ENCODE results near the gene MCF2L.

MCF2L gene

DNA sequence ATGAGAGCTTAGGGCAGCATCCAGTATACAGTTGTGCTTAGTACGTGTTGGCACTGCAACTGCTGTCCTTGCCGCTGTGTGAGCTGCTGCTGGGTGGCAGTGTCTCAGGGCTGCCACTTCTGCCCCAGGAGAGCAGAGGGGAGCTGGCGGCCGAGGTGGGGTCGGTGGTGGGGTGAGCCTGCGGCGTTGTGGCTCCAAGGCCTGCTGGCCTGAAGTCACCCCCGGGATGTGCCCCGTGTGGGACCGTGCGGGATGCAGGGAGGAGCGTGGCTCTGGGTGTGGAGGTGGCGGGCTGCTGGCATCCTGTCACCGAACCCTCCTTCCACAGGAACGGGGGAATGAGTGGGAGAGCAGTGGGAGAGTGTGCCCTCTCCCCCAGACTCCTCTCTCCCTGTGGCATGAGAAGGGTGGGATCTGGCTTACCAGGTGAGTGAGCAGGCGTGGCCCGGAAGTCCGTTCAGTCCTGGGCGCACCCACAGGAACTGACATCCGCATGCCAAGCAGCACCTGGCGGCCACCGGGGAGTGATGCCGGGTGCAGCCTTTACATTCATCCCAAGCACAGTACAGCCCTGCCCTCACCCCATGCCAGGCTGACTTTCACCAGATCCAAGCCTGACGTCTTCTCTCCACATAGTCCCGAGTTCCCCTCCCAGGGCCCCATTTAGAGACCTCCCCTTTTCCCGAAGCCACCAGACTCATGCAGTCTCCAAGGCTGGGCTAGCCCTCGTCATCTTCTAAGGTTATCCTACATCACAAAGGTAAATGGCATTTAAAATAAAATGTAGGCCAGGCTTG, 26.6 kb downstream of the MCF2L start:
- no peak for DNase-seq

DNA sequence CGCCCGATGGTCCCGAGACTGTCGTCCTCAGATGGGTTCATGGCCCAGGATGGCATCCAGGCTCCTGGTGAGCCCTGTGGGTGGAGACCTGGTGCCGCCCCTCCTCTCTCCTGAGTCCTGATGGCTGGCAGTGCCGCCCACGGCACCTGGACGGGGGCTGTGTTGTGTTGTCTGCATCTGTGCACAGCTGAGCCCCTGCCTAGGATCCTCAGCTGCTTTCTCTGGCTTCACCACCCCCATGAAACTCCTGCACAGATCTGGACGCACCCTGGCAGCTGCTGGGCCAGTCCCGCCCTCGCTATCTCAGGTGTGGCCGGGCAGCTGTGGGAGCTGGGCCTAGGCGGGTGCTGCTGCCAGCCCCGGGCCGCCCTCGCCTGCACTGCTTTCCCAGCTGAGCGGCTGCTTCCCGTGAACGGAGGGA, 27.7 kb downstream of the MCF2L start:
- no peak for DNase-seq

DNA sequence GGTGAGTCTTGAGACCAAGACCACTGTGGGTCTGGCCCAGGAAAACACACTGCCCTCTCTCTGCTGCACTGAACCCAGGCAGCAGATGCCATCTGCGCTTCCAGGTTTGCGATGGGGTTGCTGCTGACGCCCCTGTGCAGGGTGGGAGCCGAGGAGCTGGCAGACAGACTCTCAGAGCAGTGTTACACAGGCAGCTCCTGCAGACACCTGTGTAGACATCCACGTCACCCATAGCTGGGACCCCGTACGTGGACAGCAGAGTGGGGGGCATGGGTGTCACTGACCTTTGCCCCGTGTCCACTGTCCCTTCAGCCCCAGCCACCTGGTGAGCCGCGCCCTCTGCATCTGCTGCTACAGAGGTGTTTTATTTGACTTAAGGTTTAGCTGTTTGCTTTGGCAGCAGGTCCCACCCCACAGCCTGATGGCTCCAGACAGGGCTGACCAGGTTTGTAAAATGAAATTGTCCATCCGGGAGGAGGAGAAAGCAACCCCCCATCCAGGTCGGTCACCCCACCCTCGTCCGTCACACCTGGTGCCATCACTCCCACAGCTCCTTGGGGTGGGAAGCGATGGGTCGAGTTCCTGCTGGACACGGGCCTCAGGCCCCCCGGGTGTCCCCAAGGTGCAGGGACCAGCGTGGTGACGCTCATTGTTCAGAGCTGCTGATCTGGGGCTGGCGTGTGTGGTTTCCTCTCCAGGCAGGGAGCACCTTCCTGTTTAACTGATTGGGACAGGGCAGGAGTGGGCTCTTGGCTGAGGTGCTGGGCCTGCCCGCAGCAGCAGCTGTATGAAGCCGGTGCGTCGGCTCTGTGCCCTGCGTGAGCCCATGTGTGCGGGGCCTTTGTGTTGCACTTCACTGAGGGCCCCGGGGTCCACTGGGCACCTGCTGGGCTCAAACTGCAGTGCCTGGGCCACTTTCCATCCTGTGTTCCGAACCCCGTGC, 28.4 kb downstream of the MCF2L start:
- no peak for DNase-seq

DNA sequence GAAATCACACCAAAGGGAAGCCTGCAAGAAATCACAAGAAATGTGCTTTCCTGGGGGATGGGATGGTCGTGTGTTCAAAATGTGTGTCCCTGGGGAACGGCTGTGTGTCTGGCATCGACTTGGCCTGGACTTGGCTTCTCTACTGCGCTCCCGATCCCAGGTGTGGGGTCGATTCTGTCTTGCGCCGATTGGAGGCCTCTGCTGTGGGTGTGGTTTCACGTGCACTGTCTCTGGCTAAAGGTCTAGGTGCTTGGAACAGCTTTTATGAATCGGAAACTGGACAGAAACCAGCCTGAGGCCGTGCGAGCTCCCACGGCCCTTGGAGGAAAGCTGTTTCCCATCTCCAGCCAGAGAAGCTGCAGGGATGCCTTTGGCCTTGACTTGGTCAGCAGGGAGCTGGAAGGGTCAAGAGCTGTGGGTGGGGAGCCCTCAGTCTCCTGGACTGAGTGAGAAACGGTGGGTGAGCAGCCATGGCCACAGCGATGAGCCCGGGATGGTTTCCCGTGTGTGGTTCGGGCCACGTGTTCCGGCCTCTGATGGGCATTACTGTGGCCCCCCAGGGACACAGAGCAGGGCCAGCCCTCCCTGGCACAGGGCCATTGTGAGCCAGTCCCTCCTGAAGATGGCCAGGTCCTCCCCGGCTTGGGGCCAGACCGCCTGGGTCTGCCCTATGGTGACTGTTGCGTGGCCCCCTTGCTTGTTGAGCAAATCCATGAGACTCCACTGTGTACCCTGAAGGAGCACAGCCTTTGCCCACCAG, 29.7 kb downstream of the MCF2L start:
- DNase-seq: no peak

DNA sequence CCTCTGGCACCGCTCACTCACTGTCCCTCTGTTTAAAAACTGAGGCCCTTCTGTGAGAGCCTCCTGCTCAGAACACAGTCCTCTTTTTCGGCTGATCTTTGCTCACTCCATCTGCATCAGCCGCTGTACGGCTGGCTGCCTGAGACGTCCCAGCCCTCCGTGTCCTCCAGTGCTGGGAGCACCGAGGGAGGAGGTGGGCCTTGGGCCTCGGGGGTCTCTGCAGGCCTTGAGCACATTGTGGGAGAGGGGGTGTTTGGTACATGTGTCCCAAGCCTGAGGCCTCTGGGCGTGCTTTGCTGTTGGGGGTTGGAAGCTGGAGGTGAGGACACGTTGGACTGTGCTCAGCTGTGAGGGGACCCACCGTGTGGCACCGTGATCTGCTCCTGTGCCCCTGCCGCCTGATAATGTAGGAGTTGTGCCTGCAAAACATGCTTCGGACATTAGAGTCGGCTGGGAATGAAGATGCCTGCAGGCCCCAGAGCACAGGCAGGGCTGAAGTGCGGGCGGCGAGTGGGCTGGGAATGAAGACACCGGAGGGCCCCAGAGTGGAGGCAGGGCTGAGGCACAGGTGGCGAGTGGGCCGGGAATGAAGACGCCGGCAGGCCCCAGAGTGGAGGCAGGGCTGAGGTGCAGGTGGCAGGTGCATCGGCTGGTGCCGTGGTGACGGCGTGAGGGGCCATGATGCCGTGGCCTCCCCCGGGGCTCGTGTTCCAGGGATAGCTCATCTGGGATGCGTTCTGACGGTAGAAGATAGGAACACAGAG, 30.6 kb downstream of the MCF2L start:
- DNase-seq: peak in 2 of 58 donors; percentile 28 to 40

DNA sequence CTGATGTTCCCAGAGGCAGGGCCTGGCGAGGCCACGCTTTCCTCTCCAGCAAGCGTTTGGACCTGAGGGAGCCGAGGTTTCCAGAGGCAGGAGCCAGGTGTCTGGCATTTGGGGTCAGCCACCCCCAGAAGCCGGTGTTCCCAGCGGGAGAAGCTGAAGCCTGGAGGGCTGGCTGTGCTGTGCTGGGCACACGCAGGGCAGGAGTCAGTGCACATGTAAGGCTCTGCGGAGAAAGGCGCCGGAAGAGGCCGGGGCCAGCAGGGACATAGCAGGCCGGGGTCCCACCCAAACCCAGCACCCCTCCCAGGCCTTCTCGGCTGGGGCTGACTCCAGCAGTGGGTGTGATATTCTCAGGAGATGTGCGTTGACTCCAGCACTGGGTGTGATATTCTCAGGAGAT, 31.6 kb downstream of the MCF2L start:
- no peak for DNase-seq

DNA sequence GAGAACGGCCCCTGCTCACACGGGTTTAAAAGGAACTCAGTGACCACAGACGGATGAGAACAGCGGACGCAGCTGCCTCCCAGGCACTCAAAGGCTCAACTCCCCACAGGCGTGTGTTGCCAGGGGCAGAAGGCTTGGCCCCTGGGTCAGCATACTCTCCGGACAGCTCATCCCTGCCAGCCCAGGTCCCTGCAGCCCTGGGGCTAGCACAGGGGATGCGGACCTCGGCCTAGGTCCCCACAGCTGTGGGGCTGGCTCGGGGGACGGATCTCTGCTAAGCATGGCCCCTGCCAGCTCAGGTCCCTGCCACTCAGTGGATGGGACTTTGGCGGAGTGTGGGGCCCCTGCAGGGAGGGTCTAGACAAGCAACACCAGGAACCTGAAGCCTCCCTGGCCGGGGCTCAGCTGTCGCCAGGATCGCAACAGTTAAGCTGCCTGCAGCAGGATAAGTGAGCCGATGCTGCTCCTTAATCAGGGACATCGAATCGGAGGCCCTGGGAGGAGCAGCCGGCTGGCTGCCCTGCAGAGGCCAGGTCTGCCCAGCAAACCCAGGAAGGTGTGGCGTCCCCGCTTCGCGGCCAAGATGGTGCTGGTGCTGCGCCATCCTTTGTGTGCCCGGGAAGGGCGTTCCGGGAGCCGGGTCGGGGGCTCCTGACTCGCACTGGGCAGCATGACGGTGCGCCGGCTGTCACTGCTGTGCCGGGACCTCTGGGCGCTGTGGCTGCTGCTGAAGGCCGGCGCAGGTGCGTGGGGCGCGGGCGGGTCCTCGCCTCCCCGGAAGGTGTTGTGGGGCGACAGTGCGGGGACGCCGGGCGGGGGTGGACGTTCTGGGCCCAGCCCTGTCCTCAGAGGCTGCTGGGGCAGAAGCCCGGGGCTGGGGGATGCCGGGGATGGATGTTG, 32.5 kb downstream of the MCF2L start:
- peak in 55 of 58 donors; percentile 32 to 86 (median 61) for DNase-seq

DNA sequence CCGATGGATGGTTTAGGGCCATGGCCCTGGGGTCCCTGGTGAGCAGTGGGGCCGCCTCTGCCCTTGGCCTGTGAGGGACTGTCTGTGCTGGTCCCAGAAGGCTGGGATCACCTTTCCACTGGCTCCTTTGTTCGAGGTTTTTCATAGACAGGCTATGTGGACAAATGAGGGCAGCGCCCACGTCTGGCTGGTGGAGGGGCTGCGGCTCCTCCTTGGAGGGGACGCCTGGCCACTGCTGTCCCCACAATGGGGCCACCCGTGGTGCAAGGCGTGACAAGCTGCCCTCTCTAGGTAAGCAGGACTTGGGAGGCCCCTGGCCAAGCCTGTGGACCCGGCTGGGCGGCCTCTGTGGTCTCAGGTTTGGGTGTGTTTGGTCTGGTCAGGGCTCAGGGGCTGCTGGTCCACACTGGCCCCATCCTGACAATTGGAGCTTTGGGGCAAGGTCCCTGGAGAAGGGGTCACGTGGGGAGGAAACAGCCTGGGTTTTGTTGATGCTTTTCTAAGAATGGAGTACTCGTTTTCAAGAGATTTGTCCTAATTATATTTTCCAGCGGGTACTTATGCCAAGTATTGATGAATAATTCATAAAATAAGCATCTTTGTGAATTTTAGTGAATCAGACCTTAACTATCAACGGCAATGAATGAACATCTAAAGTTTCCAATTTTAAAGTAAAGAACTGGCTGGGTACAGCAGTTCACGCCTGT, 33.3 kb downstream of the MCF2L start:
- DNase-seq: peak in 1 of 58 donors; percentile 37

DNA sequence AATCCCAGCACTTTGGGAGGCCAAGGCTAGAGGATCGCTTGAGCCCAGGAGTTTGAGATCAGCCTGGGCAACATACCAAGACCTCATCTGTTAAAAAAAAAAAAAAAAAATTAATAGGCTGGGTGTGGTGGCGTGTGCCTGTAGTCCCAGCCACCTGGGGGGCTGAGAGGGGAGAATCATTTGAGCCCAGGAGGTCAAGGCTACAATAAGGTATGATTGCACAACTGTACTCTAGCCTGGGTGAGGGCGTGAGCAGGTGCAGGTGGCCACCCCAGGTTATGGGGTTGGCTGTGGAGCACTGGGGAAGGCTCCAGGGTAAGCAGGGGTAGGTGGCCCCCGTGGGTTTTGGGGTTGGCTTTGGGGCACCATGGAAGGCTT, 33.9 kb downstream of the MCF2L start:
- no peak for DNase-seq

DNA sequence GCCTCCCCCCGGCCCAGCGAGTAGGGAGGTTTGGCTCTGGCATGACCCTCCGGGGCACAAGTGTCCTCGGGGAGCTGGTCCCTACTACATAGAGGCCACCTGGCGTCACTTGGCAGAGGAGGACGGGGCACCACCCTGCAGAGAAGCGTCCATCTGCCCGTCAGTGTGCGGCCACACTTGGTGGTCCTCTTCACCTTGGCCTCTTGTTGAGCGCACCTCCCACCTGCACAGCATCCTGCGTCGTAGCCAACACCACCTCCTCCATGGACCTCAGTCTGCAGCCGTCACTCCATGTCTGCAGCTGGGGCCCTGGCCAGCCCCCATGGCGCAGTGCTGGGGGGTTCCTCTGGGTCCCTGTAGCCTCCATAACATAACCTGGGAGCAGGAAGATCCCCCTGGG, 35.1 kb downstream of the MCF2L start:
- no peak for DNase-seq

DNA sequence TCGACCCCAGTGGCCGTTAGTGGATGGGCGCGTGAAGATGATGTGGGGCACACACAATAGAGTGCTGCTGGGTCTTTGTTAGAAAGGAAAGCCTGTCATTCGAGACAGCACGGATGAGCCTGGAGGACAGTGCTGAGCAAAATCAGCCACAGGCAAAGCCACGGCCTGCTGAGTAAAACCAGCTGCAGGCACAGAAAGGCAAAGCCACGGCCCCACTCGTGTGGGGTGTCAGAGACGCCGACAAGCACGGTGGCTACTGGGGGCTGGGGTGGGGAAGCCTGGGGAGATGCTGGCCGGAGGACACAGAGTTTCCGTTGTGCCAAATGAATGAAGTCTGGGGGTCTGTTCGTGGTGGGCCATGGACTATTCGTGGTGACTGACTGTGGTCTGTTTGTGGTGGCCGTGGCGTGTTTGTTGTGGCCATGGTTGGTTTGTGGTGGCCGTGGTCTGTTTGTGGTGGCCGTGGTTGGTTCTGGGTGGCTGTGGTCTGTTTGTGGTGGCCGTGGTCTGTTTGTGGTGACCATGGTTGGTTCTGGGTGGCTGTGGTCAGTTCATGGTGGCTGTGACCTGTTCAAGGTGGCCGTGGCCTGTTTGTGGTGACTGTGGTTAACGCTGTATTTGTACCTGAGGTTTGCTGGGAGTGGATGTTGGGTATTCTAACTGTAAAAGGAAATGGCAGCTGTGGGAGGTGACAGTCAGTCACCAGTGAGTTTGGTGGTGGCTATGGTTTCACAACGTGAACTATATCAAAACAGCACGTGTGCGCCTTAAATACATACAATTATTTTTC, 36.3 kb downstream of the MCF2L start:
- peak in 1 of 58 donors; percentile 24 for DNase-seq

DNA sequence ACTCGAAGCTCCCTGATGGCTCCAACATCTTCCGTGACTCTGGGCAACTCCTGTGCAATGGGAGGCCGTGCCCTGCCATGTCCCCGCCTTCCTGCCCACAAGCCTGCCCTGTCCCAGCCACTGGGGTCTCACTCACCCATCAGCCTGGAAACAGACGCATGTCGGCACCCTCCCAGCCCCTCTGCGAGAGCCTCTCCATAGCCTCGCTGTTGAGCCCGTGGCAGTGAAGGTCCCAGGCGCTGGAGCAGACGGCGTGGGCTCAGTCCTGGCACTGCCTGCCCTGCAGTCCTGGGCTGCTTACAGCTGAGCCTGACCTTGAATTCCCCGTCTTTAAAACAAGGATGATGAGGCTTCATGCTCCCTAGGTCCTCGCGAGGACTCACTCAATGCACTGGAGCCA, 37.0 kb downstream of the MCF2L start:
- DNase-seq: no peak

DNA sequence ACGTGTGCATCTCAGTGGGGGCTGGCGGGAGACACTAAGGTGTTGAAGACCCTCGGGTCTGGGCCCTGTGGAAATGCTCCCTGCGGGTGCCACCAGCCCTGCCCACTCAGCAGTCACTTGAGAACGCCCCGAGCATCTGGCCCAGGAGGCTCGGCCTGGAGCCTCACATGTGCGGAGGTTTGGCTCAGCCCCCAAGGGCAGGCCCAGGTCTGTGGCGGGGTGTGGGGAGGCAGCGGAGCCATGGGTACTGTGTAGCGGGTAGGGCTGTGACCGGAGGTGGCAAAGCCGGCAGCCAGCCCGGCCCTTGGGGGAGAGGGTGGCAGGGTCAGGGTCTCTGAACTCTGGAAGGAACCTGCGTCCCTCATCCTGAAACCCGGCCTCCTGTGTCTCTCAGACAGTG, 37.6 kb downstream of the MCF2L start:
- no peak for DNase-seq

DNA sequence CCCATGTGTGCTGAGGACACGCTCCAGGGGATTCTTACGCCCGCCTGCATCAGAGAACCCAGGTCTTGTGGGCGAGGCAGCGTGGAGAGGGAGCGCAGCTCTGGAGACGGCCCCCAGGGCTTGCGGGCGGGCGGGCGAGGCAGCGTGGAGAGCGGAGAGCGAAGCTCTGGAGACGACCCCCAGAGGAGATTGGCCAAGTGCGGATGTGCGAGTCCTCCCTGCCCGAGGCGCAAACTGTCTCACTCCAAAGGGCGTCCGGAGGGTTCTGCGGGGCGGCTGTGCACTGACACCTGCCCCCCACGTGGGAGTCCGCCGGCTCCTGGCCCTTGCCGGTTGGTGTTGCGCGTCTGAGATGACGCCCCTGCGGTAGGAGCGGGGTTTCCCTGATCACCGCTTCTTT, 39.8 kb downstream of the MCF2L start:
- no peak for DNase-seq

DNA sequence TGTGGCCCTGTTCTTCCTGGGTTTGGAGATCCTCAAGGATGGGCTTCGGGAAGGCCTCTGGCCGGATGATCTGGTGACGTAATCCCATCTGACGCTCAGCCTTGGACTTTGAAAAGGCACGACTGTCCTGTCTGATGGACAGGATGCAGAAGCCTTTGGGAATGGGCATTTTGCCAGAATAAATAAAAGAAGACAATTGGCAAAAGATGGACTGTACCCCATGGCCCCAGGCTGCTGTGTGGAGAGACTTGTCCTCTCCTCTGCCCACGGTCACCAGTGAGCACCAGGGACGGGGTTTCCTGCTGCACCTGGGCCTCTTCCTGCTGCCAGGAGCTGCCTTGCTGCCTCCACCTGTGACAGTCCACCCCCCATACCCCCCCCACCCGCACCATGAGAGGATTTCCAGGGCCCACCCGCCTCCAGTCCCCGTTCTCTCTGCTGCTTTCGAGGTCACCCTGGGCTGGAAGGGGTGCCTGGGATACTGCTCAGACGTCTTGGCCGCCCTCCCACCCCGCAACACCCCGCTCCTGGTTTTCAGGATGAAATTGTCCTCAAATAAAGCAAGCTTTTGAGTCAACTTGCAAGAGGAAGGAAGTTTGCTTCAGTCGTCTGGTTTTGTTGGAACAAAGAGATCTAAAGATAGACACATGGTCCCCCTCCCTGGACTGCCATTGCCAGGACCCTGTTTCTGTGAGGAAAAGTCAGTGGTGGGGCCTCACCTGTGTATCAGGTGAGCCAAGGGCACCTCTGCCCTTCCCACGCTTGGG, 40.9 kb downstream of the MCF2L start:
- peak in 3 of 58 donors; percentile 19 to 57 (median 24) for DNase-seq

DNA sequence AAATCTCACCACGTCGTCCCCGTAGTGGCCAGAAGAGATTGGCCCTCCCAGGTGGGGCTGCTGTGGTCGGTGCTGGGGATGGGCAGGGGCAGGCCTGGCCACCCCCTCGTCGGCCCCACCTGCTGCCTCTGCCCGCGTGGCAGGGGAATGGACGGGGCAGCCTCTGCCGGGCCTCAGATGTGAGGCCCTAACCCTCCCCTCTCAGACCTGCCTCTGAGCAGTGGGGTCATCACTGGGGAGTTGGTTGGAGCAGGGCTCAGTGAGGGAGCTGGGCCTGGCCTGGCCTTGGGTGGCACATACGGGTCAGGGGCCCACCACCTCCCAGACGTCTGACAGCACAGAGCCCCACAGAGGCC, 41.5 kb downstream of the MCF2L start:
- DNase-seq: no peak

DNA sequence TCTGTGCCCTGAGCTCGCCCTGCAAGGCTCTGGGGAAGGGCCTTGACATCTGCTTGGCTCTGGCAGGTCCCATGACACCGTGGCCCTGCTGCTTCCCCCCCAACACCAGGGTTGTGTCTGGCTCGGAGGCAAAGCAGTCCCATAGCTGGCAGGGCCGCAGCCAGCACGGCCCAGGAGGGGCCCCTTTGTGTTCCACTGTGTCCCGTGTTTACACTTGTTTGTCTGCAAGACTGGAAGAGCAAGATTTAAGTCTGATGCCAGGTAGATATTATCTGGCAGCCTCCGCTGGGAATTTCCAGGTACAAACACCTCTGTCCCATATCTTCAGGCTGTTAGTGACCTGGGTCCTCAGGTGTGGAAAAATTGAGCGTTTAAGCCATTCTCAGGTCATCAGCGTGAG, 44.3 kb downstream of the MCF2L start:
- DNase-seq: no peak

Measured in anterior cingulate cortex (tissue), 58 donors.